NCI-H524 (cell line): Measurements from ENCODE around the gene PRTFDC1.

Experiments
- DNase-seq, 2 experiments: peaks; one replicate each; lab custom pipeline; 2025; lab: John Stamatoyannopoulos, UW

Gene PRTFDC1

GRCh38 chr10:24904824-24905223 is 47.6 kb downstream of the PRTFDC1 start:
- no peak for DNase-seq

GRCh38 chr10:24902400-24902728 is 50.0 kb downstream of the PRTFDC1 start:
- no peak for DNase-seq

- no peak for DNase-seq
Observed at GRCh38 chr10:24901686-24902399, 50.6 kb downstream of the PRTFDC1 start.

- DNase-seq: no peak
Observed at GRCh38 chr10:24900888-24901685, 51.3 kb downstream of the PRTFDC1 start.

GRCh38 chr10:24899571-24899970 is 52.8 kb downstream of the PRTFDC1 start:
- DNase-seq: no peak

- no peak for DNase-seq
Observed at GRCh38 chr10:24898501-24898900, 53.9 kb downstream of the PRTFDC1 start.

- DNase-seq: no peak
Observed at GRCh38 chr10:24897326-24897926, 55.0 kb downstream of the PRTFDC1 start.

- no peak for DNase-seq
Observed at GRCh38 chr10:24894728-24895127, 57.7 kb downstream of the PRTFDC1 start.

- DNase-seq: no peak
Observed at GRCh38 chr10:24894309-24894708, 58.1 kb downstream of the PRTFDC1 start.

- no peak for DNase-seq
Observed at GRCh38 chr10:24893127-24893526, 59.3 kb downstream of the PRTFDC1 start.

GRCh38 chr10:24891823-24892222 is 60.6 kb downstream of the PRTFDC1 start:
- no peak for DNase-seq

GRCh38 chr10:24889639-24890038 is 62.8 kb downstream of the PRTFDC1 start:
- no peak for DNase-seq

- no peak for DNase-seq
Observed at GRCh38 chr10:24887855-24888231, 64.6 kb downstream of the PRTFDC1 start.

- DNase-seq: no peak
Observed at GRCh38 chr10:24886290-24886680, 66.1 kb downstream of the PRTFDC1 start.

- no peak for DNase-seq
Observed at GRCh38 chr10:24885551-24886289, 66.7 kb downstream of the PRTFDC1 start.

GRCh38 chr10:24884793-24885192 is 67.6 kb downstream of the PRTFDC1 start:
- DNase-seq: no peak

- no peak for DNase-seq
Observed at GRCh38 chr10:24884316-24884715, 68.1 kb downstream of the PRTFDC1 start.

GRCh38 chr10:24883176-24883575 is 69.2 kb downstream of the PRTFDC1 start:
- DNase-seq: no peak

GRCh38 chr10:24882047-24882698 is 70.2 kb downstream of the PRTFDC1 start:
- DNase-seq: no peak

- no peak for DNase-seq
Observed at GRCh38 chr10:24879861-24880260, 72.5 kb downstream of the PRTFDC1 start.

GRCh38 chr10:24874133-24874532 is 78.3 kb downstream of the PRTFDC1 start:
- no peak for DNase-seq

GRCh38 chr10:24873281-24873683 is 79.1 kb downstream of the PRTFDC1 start:
- DNase-seq: peak in 1 of 2 experiments; percentile 18
